ENCODE data around the gene KRT36.

Gene KRT36

GRCh38 chr17:41522301-41523224 lies 32.9 kb upstream of the KRT36 start:
- no peak for DNase-seq (ENCODE audit: insufficient read length, low spot score)
- no peak for FAIRE-seq

- FAIRE-seq: peak; percentile 85
These were observed 32.0 kb upstream of the KRT36 start for GRCh38 chr17:41521574-41522261.

GRCh38 chr17:41520821-41521521 lies 31.3 kb upstream of the KRT36 start:
- FAIRE-seq (peak; percentile 9), DNase-seq (ENCODE audit: insufficient read length, low spot score) (no peak)

More at GRCh38 chr17:41521574-41522261, 32.0 kb upstream of the KRT36 start:
- DNase-seq (ENCODE audit: insufficient read length, low spot score): peak; percentile 73

GRCh38 chr17:41519501-41520224 lies 30.0 kb upstream of the KRT36 start:
- DNase-seq (ENCODE audit: insufficient read length, low spot score) (no peak), FAIRE-seq (no peak)

GRCh38 chr17:41518789-41519449 lies 29.2 kb upstream of the KRT36 start, which contains the start of gene KRT15:
Gene KRT15 (minus strand): TSS chr17:41518890. CDS start chr17:41518827, 63 bp downstream.
- no peak for FAIRE-seq
- no peak for DNase-seq (ENCODE audit: insufficient read length, low spot score)

- FAIRE-seq (no peak), DNase-seq (ENCODE audit: insufficient read length, low spot score) (no peak)
These were observed 28.3 kb upstream of the KRT36 start for GRCh38 chr17:41518031-41518430.

GRCh38 chr17:41516830-41517283 lies 27.1 kb upstream of the KRT36 start:
- DNase-seq (ENCODE audit: insufficient read length, low spot score) (no peak), FAIRE-seq (peak; percentile 31)

GRCh38 chr17:41516147-41516829 lies 26.6 kb upstream of the KRT36 start:
- no peak for DNase-seq (ENCODE audit: insufficient read length, low spot score)

GRCh38 chr17:41513168-41513547 lies 23.4 kb upstream of the KRT36 start:
- DNase-seq (ENCODE audit: insufficient read length, low spot score): no peak
- FAIRE-seq: no peak

More at GRCh38 chr17:41516147-41516829, 26.6 kb upstream of the KRT36 start:
- FAIRE-seq: no peak

GRCh38 chr17:41512546-41513167 lies 22.9 kb upstream of the KRT36 start:
- DNase-seq (ENCODE audit: insufficient read length, low spot score) (no peak), FAIRE-seq (no peak)

- DNase-seq (ENCODE audit: insufficient read length, low spot score) (no peak), FAIRE-seq (no peak)
These were observed 22.0 kb upstream of the KRT36 start for GRCh38 chr17:41511716-41512115.

GRCh38 chr17:41511116-41511515 lies 21.4 kb upstream of the KRT36 start:
- DNase-seq (ENCODE audit: insufficient read length, low spot score) (no peak), FAIRE-seq (no peak)

GRCh38 chr17:41510251-41511065 lies 20.7 kb upstream of the KRT36 start:
- FAIRE-seq (no peak), DNase-seq (ENCODE audit: insufficient read length, low spot score) (no peak)

GRCh38 chr17:41507315-41507880 lies 17.7 kb upstream of the KRT36 start:
- FAIRE-seq: no peak
- no peak for DNase-seq (ENCODE audit: insufficient read length, low spot score)

GRCh38 chr17:41505809-41506767 lies 16.4 kb upstream of the KRT36 start:
- FAIRE-seq (peak; percentile 54), DNase-seq (ENCODE audit: insufficient read length, low spot score) (no peak)

- DNase-seq (ENCODE audit: insufficient read length, low spot score): no peak
- no peak for FAIRE-seq
These were observed 15.5 kb upstream of the KRT36 start, which contains the start of gene KRT13 for GRCh38 chr17:41505007-41505808. Gene KRT13 (minus strand): TSS chr17:41505612. CDS start chr17:41505550, 62 bp downstream.
